Fibroblast of skin of abdomen (primary cell): ENCODE results near the gene ZNRD2. TPM values are rescaled to one million over a fixed set of nuclear protein-coding genes. Genes with fewer than 3 reads are reported as not detected.
A peak's percentile ranks its signal among the peaks of the same experiment; 100 is the strongest.
"Not testable (repeated sequence)": the region's sequence is repeated elsewhere in the genome, so short reads cannot be mapped to it uniquely, and the experiment has no call there.

Source experiments
- DNase-seq: peaks from one replicate; pipeline ENCODE4 v3.0.0-alpha.2; 2013
- polyA plus RNA-seq, 2 experiments: library from polyadenylated mRNA; unstranded; fragments of 120-200 nt; gene quantifications; one replicate each; pipeline ENCODE4 v1.2.1, GENCODE V29; 2013; ENCODE audit not compliant: insufficient read length in 2 of 2

Gene ZNRD2, protein sequence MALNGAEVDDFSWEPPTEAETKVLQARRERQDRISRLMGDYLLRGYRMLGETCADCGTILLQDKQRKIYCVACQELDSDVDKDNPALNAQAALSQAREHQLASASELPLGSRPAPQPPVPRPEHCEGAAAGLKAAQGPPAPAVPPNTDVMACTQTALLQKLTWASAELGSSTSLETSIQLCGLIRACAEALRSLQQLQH
- 75.6 TPM for polyA plus RNA-seq (2013, experiment 1 of 2; ENCODE audit: insufficient read length)
- polyA plus RNA-seq (2013, experiment 2 of 2; ENCODE audit: insufficient read length) = 77.3 TPM

DNA sequence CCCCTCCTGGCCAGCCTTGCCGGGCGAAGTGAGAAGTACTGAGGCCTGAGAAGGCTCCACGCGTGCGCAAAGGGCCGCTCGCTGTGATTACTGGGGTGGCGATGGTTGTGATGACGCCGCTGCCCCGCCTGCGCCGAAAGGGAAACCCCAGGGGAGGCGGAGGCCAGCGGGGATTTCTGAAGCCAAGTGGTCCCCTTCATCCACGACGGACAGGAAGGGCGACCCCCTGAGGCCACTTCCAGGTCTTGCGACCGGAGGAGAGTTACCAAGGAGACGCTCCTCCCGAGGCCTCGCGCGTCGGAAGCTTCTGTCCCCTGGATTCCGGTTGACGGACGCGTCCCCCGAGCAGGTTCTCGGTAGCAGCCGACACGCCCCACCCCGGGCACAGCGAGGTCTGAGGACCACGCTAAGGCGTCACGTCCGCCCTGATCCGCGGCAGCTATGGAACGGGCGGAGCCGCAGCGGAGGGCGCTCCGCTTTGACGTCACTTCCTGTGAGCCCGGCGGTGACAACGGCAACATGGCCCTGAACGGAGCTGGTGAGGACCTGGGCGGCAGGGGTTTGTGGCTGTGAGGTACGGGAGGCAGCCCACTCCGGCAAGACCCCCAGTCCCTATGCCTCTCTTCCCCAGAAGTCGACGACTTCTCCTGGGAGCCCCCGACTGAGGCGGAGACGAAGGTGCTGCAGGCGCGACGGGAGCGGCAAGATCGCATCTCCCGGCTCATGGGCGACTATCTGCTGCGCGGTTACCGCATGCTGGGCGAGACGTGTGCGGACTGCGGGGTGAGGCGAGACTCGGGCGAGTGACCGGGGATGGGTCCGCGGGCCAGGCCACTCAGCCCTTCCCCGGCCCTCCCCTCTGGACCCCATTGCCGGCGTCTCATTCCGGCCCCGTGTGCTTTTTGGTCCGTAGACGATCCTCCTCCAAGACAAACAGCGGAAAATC lies at the start of gene ZNRD2:
Gene ZNRD2, plus strand, starts transcription at position 505 of the 946 bp plus-strand sequence. Its CDS starts 15 bp downstream, at position 520.
- peak; percentile 99 for DNase-seq

DNA sequence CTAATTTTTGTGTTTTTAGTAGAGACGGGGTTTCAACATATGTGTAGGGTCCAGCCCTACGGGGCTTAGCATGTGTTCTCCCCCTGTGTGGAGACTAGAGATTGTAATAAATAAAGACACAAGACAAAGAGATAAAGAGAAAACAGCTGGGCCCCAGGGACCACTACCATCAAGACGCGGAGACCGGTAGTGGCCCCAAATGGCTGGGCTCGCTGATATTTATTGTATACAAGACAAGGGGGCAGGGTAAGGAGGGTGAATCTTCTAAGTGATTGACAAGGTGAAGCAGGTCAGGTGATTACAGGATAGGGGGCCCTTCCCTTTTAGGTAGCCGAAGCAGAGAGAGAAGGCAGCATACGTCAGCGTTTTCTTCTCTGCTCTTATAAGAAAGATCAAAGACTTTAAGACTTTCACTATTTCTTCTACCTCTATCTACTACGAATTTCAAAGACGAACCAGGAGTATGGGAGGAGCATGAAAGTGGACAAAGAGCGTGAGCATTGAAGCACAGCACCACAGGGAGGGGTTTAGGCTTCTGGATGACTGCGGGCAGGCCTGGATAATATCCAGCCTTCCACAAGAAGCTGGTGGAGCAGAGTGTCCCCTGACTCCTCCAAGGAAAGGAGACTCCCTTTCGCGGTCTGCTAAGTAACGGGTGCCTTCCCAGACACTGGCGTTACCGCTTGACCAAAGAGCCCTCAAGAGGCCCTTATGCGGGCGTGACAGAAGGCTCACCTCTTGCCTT lies 48.3 kb upstream of the ZNRD2 start:
- DNase-seq = not testable (repeated sequence)

DNA sequence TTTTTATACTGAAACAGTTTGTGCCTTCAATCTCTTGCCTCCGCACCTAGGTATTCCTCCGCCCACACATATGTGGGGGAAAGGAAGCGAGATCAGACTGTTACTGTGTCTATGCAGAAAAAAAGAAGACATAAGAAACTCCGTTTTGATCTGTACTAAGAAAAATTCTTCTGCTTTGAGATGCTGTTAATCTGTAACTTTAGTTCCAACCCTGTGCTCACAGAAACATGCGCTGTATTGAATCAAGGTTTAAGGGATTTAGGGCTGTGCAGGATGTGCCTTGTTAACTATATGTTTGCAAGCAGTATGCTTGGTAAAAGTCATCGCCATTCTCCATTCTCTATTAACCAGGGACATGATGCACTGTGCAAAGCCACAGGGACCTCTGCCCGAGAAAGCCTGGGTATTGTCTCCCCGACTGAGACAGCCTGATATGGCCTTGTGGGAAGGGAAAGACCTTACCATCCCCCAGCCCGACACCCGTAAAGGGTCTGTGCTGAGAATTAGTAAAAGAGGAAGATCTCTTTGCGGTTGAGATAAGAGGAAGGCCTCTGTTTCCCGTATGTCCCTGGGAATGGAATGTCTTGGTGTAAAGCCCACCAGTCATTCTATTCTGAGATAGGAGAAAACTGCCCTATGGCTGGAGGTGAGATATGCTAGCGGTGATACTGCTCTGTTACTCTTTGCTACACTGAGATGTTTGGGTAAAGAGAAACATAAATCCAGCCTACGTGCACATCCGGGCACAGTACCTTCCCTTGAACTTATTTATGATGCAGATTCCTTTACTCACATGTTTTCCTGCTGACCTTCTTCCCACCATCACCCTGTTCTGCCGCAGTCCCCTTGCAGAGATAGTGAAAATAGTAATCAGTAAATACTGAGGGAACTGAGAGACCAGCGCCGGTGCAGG lies 47.3 kb upstream of the ZNRD2 start:
- DNase-seq = not testable (repeated sequence)

DNA sequence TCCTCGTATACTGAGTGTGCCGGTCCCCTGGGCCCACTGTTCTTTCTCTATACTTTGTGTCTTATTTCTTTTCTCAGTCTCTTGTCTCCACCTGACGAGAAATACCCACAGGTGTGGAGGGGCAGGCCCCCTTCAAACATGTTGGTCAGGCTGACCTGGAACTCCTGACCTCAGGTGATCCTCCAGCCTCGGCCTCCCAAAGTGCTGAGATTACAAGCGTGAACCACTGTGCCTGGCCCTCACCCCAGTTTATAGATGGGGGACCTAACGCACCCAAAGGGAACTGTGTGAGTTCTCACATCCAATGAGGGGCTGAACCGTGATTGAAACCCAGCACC lies 46.7 kb upstream of the ZNRD2 start:
- DNase-seq = not testable (repeated sequence)

DNA sequence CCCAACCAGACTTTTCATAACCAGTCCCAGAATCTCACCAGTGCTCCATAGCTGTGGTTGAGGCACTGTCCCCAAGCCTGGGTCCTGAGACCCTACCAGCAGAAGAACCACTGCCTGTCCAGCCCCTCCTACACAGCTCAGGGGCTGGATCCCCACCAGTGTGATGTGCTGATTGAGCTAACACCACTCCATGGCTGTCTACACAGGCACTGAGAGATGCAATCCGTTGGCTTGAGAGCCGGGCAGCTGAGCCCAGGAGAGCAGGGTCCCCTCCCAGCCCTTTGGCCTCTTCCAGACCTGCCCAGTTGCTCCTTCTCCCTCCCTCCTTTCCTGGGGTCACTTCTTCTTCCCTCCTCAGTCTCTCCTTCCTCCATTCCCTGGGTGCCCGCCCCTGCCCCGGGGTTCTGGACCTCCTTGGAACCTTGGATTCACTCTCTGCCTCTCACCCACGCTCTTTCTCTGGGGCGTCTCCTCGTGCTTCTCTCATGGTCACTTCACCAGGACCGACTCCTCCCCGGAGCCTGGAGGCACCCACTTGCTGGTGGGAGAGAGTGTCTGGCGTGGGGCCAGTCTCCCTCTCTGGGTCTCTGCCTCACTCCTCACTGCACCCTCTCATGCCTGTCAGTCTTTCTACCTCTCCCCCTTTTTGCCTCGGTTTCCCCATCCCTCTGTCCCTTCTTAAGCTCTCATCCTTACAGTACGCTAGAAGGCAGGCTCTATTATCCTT lies 46.1 kb upstream of the ZNRD2 start:
- DNase-seq = no peak

DNA sequence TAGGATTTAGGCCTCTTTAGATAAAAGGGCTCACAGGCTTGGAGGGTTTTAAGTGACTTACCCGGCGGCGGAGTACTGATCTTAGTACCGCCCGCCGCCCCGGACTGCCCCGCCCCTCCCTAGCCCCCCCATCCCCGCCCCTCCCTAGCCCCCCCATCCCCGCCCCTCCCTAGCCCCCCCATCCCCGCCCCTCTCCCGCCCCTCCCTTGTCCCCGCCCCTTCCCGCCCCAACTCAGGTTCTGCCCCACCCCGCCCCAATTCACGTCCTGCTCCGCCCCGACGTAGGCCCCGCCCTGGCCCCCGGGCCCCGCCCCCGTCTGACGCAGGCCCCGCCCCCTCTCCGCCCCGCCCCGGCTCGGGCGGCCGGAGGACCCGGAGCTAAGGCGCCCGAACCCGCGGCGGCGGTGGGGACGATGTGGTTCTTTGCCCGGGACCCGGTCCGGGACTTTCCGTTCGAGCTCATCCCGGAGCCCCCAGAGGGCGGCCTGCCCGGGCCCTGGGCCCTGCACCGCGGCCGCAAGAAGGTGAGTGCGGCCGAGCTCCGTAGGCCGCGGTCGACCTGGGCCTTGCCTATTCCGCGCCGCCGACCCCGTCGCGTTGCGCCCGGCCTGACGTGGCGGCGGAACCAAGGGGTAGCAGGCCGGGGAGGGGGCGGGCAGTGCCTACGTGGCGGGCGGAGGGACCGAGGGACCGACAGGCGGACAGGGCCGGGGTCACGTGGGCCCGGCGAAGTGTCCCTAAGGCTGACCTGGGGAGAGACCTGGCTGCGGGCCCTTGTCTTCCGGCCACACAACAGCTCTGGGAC lies 45.3 kb upstream of the ZNRD2 start, which contains the start of gene SCYL1:
Gene SCYL1, plus strand, starts transcription at position 343 of the 805 bp plus-strand sequence. Its CDS starts 71 bp downstream, at position 414.
- peak; percentile 83 for DNase-seq

DNA sequence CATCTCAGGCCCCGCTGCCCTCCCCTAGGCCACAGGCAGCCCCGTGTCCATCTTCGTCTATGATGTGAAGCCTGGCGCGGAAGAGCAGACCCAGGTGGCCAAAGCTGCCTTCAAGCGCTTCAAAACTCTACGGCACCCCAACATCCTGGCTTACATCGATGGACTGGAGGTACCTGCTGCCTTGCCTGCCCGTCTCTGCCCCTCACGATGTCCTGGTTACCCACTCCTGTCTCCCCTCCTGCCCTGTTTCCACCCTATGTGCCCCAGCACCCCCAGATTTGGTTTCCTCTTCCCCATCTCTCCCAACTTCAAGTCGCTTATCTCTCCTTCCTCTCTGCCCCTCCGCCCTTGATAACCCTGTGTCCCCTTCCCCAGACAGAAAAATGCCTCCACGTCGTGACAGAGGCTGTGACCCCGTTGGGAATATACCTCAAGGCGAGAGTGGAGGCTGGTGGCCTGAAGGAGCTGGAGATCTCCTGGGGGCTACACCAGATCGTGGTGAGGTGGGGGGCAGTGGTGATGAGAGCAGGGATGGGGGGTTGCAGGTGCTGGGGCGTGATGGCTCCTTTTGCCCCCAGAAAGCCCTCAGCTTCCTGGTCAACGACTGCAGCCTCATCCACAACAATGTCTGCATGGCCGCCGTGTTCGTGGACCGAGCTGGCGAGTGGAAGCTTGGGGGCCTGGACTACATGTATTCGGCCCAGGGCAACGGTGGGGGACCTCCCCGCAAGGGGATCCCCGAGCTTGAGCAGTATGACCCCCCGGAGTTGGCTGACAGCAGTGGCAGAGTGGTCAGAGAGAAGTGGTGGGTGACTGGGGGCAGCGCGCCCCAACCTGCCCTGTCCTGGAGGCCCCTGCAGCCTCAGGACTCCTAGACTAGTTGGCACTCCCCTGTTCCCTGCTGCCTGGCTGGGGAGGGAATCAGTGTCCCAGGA lies 44.5 kb upstream of the ZNRD2 start:
- DNase-seq = no peak

DNA sequence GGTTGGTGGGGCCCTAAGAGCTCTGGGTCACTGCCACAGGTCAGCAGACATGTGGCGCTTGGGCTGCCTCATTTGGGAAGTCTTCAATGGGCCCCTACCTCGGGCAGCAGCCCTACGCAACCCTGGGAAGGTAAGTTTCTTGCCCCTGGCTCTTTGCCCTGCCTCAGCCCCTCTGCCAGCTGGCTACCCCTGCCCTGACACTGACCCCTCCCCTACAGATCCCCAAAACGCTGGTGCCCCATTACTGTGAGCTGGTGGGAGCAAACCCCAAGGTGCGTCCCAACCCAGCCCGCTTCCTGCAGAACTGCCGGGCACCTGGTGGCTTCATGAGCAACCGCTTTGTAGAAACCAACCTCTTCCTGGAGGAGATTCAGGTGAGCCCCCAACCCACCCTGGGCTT lies 43.5 kb upstream of the ZNRD2 start:
- DNase-seq = no peak

DNA sequence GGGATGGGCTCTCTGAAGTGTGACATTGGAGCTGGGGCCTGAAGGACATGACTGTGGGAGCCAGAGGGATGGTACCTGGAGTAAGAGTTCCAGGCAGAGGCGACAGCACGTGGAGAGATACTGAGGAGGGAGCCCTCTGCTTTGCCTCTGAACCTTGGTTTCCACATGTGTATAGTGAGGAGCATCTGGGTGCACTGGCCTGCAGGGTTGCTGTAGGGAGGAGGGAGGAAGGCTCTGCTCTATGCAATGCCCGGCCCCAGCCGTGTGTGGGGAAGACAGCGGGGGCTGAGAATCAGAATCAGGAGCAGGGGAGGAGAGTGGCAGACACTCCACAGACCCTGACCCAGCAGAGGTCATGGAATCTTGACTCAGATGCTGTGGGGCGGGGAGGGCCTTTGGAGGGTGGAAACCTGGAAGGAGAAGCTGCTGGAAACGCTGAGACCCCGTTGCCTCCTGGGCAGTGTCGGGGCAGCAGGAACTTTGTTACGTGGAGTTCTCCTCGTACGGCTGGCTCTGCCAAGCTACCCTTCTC lies 41.4 kb upstream of the ZNRD2 start:
- DNase-seq = no peak

DNA sequence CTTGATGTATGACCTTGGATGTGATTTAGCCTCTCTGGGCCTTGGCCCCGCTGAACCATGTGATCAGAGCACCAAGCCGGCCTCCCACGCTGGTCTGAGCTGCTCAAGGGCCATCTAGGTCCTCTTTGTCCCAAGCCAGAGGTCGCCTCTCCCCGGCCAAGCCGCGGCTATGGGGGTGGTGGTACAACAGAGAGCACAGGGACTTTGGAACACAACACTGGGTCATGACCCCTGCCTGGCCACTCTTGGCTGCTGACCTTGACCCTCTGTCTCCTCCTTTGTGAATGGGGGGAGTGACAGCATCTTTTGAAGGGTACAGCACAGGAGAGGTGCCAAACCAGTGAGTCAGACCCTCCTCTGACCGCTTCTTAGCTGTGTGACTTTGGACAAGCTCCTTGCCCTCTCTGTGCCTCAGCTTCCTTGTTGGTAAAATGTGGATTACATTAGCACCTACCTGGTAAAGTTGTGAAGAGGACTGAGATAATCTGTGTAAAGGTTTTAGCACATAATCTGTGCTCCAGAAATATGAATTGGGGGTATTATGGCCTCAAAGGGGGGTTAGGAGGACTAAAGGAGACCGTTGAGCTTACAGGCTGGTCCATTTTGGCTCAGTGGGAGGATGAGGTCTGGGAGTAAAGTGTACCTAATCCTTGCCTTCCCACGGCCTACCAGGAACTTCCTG lies 40.7 kb upstream of the ZNRD2 start:
- DNase-seq = no peak

DNA sequence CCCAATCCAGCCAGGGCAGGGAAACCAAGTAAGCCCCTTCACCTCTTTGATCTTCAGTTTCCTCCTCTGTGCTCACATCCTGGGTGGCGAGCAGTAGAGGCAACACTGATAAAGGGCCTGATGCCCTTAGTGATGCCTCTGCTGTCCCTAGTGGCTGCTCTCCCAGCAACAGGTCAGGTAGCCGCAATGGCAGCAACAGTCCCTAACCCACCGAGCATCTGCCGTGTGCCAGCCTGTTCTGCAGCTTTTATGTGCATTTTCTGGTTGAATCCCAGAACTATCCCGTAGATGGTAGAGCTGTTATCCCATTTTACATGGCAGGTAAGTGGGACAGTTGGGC lies 40.1 kb upstream of the ZNRD2 start:
- DNase-seq = no peak

DNA sequence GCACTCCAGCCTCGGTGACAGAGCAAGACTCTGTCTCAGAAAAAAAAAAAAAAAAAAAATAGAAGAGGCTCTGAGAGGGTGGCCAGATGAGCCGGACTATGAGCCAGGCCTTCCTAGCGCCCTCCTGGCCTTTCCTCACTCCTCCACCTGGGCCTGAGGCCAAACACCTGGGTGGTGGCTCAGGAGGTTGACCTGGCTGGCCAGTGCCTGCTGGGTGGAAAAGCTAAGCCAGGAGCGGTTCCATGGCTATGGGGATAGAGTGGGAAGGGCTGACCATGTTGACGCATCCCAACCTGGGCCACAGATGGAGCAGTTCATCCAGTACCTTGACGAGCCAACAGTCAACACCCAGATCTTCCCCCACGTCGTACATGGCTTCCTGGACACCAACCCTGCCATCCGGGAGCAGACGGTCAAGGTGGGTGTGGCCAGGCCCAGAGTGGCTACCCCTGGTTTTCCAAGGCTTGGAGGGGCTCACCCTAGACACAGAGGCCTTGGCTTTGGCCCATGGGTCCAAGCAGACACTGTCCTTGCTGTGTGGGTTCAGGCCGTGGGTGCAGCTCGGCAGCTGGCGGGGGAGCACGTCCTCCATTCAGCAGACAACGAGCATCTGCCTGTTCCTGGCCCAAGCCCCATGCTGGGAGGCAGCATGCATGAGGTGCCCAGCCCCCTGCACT lies 37.8 kb upstream of the ZNRD2 start:
- DNase-seq = no peak

DNA sequence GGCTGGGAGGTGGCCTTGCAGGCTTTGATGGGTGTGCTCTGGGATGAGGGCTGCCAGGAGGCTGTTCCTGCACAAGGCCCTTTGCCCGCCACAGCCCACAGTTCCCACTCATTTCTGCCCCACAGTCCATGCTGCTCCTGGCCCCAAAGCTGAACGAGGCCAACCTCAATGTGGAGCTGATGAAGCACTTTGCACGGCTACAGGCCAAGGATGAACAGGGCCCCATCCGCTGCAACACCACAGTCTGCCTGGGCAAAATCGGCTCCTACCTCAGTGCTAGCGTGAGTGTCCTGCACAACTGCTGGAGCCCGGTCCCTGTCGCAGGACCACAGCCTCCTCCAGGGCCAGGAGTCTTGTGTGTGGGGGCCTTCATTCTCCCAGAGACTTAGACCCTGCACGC lies 35.2 kb upstream of the ZNRD2 start:
- no peak for DNase-seq

DNA sequence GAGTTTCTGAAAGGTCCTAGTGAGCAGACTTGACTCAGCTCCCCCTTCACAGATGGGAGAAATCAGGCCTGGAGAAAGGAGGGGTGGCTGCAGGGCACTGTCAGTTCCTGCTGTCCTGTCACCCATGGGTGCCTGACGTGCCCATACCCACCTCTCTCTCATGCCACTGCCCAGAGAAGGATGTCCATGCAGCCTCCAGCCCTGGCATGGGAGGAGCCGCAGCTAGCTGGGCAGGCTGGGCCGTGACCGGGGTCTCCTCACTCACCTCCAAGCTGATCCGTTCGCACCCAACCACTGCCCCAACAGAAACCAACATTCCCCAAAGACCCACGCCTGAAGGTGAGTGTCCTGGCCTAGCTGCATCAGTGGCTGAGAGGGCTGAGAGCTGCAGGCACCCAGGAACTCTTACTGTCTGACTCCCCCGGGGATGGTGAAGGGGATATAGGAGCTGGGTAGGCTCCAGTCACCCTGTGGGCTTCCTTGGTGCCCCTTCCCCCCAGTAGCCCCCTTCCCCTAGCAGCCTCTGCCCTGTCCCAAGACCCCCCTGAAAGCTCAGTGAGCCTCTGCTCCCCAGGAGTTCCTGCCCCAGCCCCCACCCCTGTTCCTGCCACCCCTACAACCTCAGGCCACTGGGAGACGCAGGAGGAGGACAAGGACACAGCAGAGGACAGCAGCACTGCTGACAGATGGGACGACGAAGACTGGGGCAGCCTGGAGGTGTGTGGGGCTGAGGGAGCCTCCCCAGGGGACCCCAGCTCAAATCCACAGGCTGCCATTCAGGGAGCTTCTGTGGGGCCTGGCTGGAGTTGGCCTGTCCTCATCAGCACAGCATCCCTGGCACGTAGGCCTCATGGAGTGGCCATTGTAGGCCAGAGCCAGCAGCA lies 33.6 kb upstream of the ZNRD2 start:
- DNase-seq = no peak

DNA sequence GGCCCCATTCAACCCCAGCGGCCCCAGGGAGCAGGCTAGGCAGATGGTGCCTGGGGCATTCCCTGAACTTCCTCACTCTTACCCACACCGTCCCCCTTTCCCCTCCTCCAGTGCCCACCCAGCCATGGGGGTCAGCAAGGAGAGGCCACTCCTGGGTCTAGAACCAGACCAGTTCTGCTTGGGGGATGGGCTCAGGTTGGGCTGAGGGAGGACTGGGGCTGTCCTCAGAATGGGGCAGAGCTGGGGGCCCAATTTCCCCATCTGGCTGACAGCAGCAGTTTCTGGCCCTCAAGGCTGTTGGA lies 33.0 kb upstream of the ZNRD2 start:
- no peak for DNase-seq

DNA sequence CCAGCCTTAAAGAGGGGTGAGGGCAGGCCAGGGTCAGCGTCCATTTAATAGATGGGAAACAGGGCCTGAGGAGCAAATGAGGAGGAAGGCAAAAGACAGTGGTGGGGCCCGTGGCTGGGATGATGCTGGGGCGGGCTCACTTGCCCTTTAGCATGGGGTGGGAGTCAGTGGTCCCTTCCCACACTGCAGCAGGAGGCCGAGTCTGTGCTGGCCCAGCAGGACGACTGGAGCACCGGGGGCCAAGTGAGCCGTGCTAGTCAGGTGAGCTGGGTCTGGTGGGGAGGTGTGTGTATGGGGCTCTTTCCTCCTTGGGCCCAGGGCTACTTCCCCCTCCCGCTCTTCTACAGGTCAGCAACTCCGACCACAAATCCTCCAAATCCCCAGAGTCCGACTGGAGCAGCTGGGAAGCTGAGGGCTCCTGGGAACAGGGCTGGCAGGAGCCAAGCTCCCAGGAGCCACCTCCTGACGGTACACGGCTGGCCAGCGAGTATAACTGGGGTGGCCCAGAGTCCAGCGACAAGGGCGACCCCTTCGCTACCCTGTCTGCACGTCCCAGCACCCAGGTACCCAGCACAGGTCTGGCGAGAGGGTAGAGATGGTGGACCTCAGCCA lies 32.6 kb upstream of the ZNRD2 start:
- no peak for DNase-seq
